Endothelial cell (in vitro differentiated cells): ENCODE data around the gene GRM4. TPM values are rescaled to one million over a fixed set of nuclear protein-coding genes. Genes with fewer than 3 reads are reported as not detected.

Source experiments
- DNase-seq: peaks from one replicate; pipeline ENCODE4 v3.0.0; 2021; ENCODE audit warnings: low spot score
- H3K27ac Mint-ChIP-seq: one replicate; pipeline ENCODE4 v1.8.0; 2021; ENCODE audit warnings: mixed read lengths, inconsistent platforms; ENCODE audit not compliant: unreplicated experiment
- H3K27me3 Mint-ChIP-seq: one replicate; pipeline ENCODE4 v1.8.0; 2021; ENCODE audit warnings: mild to moderate bottlenecking, moderate library complexity, mixed read lengths, inconsistent platforms; ENCODE audit not compliant: unreplicated experiment
- H3K36me3 Mint-ChIP-seq: one replicate; pipeline ENCODE4 v1.8.0; 2021; ENCODE audit warnings: mild to moderate bottlenecking, low read depth, mixed read lengths, inconsistent platforms; ENCODE audit not compliant: unreplicated experiment
- H3K4me1 Mint-ChIP-seq: one replicate; pipeline ENCODE4 v1.8.0; 2021; ENCODE audit warnings: mild to moderate bottlenecking, mixed read lengths, inconsistent platforms; ENCODE audit not compliant: unreplicated experiment
- H3K4me3 Mint-ChIP-seq: one replicate; pipeline ENCODE4 v1.8.0; 2021; ENCODE audit warnings: mild to moderate bottlenecking, mixed read lengths, inconsistent platforms; ENCODE audit not compliant: unreplicated experiment
- H3K9me3 Mint-ChIP-seq: one replicate; pipeline ENCODE4 v1.8.0; 2021; ENCODE audit warnings: mixed read lengths, inconsistent platforms; ENCODE audit not compliant: unreplicated experiment
- CTCF ChIP-seq: fragments of 200-600 bp; sonication (generic); IDR thresholded peaks from one replicate; pipeline ENCODE4 v1.5.0; 2021; ENCODE audit warnings: antibody characterized with exemption; ENCODE audit not compliant: unreplicated experiment
- total RNA-seq: library from RNA; stranded (reverse); fragmentation: NEBNext Ultra II Directional; extraction: Animal tissue kit (Norgen Biotek cat#: 25700); gene quantifications from one replicate; pipeline ENCODE4 v1.2.1, GENCODE V29; 2021; ENCODE audit not compliant: unreplicated experiment

GRM4 gene
- total RNA-seq, 1 donor from 2014 or later: 2.6 TPM

DNA sequence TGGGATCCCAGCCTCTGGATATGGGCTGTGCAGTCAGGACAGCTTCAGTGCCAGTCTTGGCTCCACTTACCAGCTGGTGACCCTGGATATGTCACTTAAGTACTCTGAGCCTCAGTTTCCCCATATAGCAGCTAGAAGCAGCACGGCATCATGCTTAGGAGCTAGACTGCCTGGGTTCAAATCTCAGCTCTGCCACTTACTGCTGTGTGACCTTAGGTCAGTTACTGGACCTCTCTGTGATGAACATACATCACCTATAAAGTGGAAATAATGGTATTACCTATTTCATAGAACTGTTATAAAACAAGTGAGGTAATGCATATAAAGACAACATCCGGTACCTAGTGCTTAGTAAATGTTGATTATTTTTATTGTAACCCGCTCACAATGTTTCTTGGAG is 83.7 kb downstream of the GRM4 start:
- DNase-seq: no peak
- TF ChIP-seq CTCF: no peak

GRCh38 chr6:34061348-34061747 is 84.5 kb downstream of the GRM4 start:
- Mint-ChIP-seq H3K36me3 (no peaks in the 10 kb centered on the region), H3K9me3 (no peaks in the 10 kb centered on the region), H3K27ac (no peak overlapping the region), H3K4me1 (peaks cover 12% of the 10 kb centered on the region), H3K4me3 (no peak overlapping the region), H3K27me3 (peaks cover 5% of the 10 kb centered on the region)
- TF ChIP-seq CTCF: no peak
- DNase-seq: no peak

More for the DNA sequence above, 83.7 kb downstream of the GRM4 start:
- no peaks in the 10 kb centered on the region for H3K9me3 Mint-ChIP-seq
- no peak overlapping the region for H3K27ac Mint-ChIP-seq
- no peak overlapping the region for H3K4me3 Mint-ChIP-seq
- peaks cover 5% of the 10 kb centered on the region for H3K27me3 Mint-ChIP-seq
- no peaks in the 10 kb centered on the region for H3K36me3 Mint-ChIP-seq
- peaks cover 12% of the 10 kb centered on the region for H3K4me1 Mint-ChIP-seq

- no peaks in the 10 kb centered on the region for H3K9me3 Mint-ChIP-seq
- TF ChIP-seq CTCF: no peak
- peaks cover 12% of the 10 kb centered on the region for H3K4me1 Mint-ChIP-seq
- H3K4me3 Mint-ChIP-seq: no peak overlapping the region
- DNase-seq: no peak
- no peak overlapping the region for H3K27ac Mint-ChIP-seq
- H3K36me3 Mint-ChIP-seq: peaks cover 4% of the 10 kb centered on the region
- H3K27me3 Mint-ChIP-seq: peaks cover 3% of the 10 kb centered on the region
Measured at GRCh38 chr6:34059914-34060313, 86.0 kb downstream of the GRM4 start.

- no peak for DNase-seq
- no peak for TF ChIP-seq CTCF
- Mint-ChIP-seq H3K9me3 (no peaks in the 10 kb centered on the region), H3K27me3 (peaks cover 3% of the 10 kb centered on the region), H3K4me3 (no peak overlapping the region), H3K36me3 (peaks cover 4% of the 10 kb centered on the region), H3K4me1 (peaks cover 12% of the 10 kb centered on the region), H3K27ac (no peak overlapping the region)
Measured at GRCh38 chr6:34059136-34059731, 86.7 kb downstream of the GRM4 start.

DNA sequence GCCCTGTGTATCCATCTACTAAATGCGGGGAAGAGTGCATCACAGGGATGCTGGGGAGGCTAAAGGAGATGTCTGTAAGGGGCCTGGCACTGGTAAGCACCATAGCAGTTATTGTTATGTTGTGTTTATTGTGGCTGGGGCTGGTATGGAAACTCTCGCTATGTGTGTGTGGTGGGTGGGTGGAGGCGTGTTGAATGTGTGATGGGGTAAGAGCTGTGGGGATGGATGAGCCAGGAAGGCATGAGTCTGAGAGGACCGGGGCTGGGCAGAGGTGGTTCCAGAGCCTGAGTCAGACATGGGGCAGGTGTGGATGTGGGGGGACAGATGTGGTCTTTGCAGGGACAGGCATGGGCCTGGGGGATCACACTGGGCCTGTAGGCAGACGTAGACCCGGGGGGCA is 88.1 kb downstream of the GRM4 start:
- peaks cover 3% of the 10 kb centered on the region for H3K27me3 Mint-ChIP-seq
- TF ChIP-seq CTCF: no peak
- H3K4me1 Mint-ChIP-seq: peaks cover 8% of the 10 kb centered on the region
- DNase-seq: no peak
- H3K27ac Mint-ChIP-seq: no peak overlapping the region
- no peak overlapping the region for H3K4me3 Mint-ChIP-seq
- H3K9me3 Mint-ChIP-seq: no peaks in the 10 kb centered on the region
- peaks cover 4% of the 10 kb centered on the region for H3K36me3 Mint-ChIP-seq
